Activated gamma-delta T cell treated with Interleukin-2 at 50 U/mL for 16 hours (primary cell): ENCODE data around the gene ASCC1.
"Not testable (repeated sequence)": the region's sequence is repeated elsewhere in the genome, so short reads cannot be mapped to it uniquely, and the experiment has no call there.

Experiments
- DNase-seq: peaks from one replicate; pipeline ENCODE4 v3.0.0-alpha.2; 2020

ASCC1 gene

GRCh38 chr10:72167118-72167517 is 49.0 kb downstream of the ASCC1 start:
- DNase-seq, result no peak

GRCh38 chr10:72164617-72165016 is 51.5 kb downstream of the ASCC1 start:
- no peak for DNase-seq

- no peak for DNase-seq
Measured at GRCh38 chr10:72162978-72163377, 53.1 kb downstream of the ASCC1 start.

GRCh38 chr10:72158176-72158575 is 57.9 kb downstream of the ASCC1 start:
- no peak for DNase-seq

- no peak for DNase-seq
Measured at GRCh38 chr10:72156223-72156622, 59.9 kb downstream of the ASCC1 start.

GRCh38 chr10:72152286-72152685 is 63.8 kb downstream of the ASCC1 start:
- DNase-seq, result no peak

- DNase-seq, result not testable (repeated sequence)
Measured at GRCh38 chr10:72150746-72151478, 65.2 kb downstream of the ASCC1 start.

- DNase-seq, result not testable (repeated sequence)
Measured at GRCh38 chr10:72147324-72147584, 68.8 kb downstream of the ASCC1 start.

GRCh38 chr10:72146559-72147323 is 69.3 kb downstream of the ASCC1 start:
- no peak for DNase-seq

- no peak for DNase-seq
Measured at GRCh38 chr10:72146071-72146470, 70.0 kb downstream of the ASCC1 start.

GRCh38 chr10:72145657-72146056 is 70.4 kb downstream of the ASCC1 start:
- no peak for DNase-seq

- DNase-seq, result no peak
Measured at GRCh38 chr10:72140850-72141249, 75.2 kb downstream of the ASCC1 start.

GRCh38 chr10:72140174-72140573 is 75.9 kb downstream of the ASCC1 start:
- no peak for DNase-seq

- DNase-seq, result no peak
Measured at GRCh38 chr10:72137583-72137982, 78.5 kb downstream of the ASCC1 start.

- not testable (repeated sequence) for DNase-seq
Measured at GRCh38 chr10:72136225-72136624, 79.9 kb downstream of the ASCC1 start.

GRCh38 chr10:72134785-72135767 is 81.0 kb downstream of the ASCC1 start:
- no peak for DNase-seq

- no peak for DNase-seq
Measured at GRCh38 chr10:72133517-72133916, 82.6 kb downstream of the ASCC1 start.

- DNase-seq, result no peak
Measured at GRCh38 chr10:72132854-72133253, 83.2 kb downstream of the ASCC1 start.

GRCh38 chr10:72127571-72127970 is 88.5 kb downstream of the ASCC1 start:
- DNase-seq, result no peak

- no peak for DNase-seq
Measured at GRCh38 chr10:72126872-72127232, 89.2 kb downstream of the ASCC1 start.

GRCh38 chr10:72126184-72126871 is 89.7 kb downstream of the ASCC1 start:
- DNase-seq, result no peak

- DNase-seq, result no peak
Measured at GRCh38 chr10:72124989-72125388, 91.1 kb downstream of the ASCC1 start.

GRCh38 chr10:72124381-72124780 is 91.7 kb downstream of the ASCC1 start:
- DNase-seq, result no peak
